AG04450 (cell line): Measurements from ENCODE around the gene C1orf105. TPM values are rescaled to one million over a fixed set of nuclear protein-coding genes. Genes with fewer than 3 reads are reported as not detected.

Experiments
- CTCF ChIA-PET: fragments of 300-600, 350-600 bp; formaldehyde crosslinking; extraction: SDS; loops from one replicate; lab custom pipeline; 2022; ENCODE audit warnings: antibody characterized with exemption, inconsistent platforms; lab: Charles Lee
- POLR2A ChIA-PET: fragments of 350-600 bp; formaldehyde crosslinking; extraction: SDS; loops from one replicate; lab custom pipeline; 2021; ENCODE audit warnings: antibody characterized with exemption, inconsistent platforms; lab: Yijun Ruan, JAX
- DNase-seq: peaks from one replicate; pipeline ENCODE4 v3.0.0-alpha.2; 2011; ENCODE audit warnings: low read depth, low spot score
- H3K27ac ChIP-seq: one replicate; pipeline ENCODE4 v1.5.1; 2012; ENCODE audit warnings: low read depth, low read length, control low read depth
- H3K27me3 ChIP-seq: one replicate; pipeline ENCODE4 v1.6.0; 2012; ENCODE audit warnings: low read length; ENCODE audit not compliant: control insufficient read depth, insufficient read depth
- H3K4me3 ChIP-seq: 2 replicates; pipeline ENCODE4 v1.5.1; 2011; ENCODE audit warnings: mild to moderate bottlenecking, low read depth, low read length, control low read depth
- H3K9me3 ChIP-seq: 2 replicates; pipeline ENCODE4 v1.5.1; 2012; ENCODE audit warnings: low read length; ENCODE audit not compliant: control insufficient read depth, insufficient read depth
- polyA plus RNA-seq: library from polyadenylated mRNA; depleted of rRNA; stranded (reverse); fragments of >200 nt; gene quantifications from 2 replicates; pipeline ENCODE4 v1.2.3, GENCODE V29; 2011
- TF ChIP-seq, protein P1 (sequence below): IDR thresholded peaks from 2 replicates; pipeline ENCODE4 v1.5.1; 2011; ENCODE audit warnings: low read depth, low read length, control low read depth, inconsistent platforms

The C1orf105 gene
- polyA plus RNA-seq, 1 experiment: not detected

GRCh38 chr1:172480431-172480830 lies 59.9 kb downstream of the C1orf105 start:
- ChIA-PET POLR2A (no interaction called here), CTCF (interaction anchor here (1.2 kb wide), 1 partner anchor 478 kb away, joined by 3 read pairs; no protein-coding TSS in a partner anchor)
- Histone ChIP-seq H3K9me3 (no peaks in the 10 kb centered on the region), H3K27ac (no peak overlapping the region), H3K27me3 (peaks cover 6% of the 10 kb centered on the region), H3K4me3 (no peak overlapping the region)
- TF ChIP-seq, protein P1, sequence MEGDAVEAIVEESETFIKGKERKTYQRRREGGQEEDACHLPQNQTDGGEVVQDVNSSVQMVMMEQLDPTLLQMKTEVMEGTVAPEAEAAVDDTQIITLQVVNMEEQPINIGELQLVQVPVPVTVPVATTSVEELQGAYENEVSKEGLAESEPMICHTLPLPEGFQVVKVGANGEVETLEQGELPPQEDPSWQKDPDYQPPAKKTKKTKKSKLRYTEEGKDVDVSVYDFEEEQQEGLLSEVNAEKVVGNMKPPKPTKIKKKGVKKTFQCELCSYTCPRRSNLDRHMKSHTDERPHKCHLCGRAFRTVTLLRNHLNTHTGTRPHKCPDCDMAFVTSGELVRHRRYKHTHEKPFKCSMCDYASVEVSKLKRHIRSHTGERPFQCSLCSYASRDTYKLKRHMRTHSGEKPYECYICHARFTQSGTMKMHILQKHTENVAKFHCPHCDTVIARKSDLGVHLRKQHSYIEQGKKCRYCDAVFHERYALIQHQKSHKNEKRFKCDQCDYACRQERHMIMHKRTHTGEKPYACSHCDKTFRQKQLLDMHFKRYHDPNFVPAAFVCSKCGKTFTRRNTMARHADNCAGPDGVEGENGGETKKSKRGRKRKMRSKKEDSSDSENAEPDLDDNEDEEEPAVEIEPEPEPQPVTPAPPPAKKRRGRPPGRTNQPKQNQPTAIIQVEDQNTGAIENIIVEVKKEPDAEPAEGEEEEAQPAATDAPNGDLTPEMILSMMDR: no peak
- no peak for DNase-seq

GRCh38 chr1:172482044-172482443 lies 61.6 kb downstream of the C1orf105 start:
- H3K9me3 ChIP-seq: no peaks in the 10 kb centered on the region
- TF ChIP-seq, protein P1: no peak
- POLR2A ChIA-PET: no interaction called here
- CTCF ChIA-PET: no interaction called here
- DNase-seq: no peak
- H3K27me3 ChIP-seq: peaks cover 11% of the 10 kb centered on the region
- H3K27ac ChIP-seq: no peak overlapping the region
- H3K4me3 ChIP-seq: no peak overlapping the region

DNA sequence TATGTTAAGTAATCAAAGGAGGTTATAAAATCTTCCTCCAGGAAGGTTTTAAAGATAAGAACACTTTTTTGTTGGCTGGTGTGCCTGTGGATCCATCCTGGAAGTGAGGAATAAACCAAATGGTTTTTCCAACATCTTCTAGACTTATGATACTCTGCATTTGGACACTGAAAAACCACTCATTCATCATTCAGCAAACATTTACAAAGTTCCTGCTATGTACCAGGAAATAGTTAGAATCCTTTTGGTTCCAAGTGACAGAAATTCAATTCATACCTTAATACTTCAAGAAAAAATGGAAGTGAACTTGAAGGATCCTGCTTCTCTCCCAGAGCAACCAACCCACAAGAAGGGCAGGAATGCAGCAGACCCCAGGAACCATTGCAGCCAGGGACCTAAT lies 63.0 kb downstream of the C1orf105 start:
- ChIA-PET POLR2A (no interaction called here), CTCF (no interaction called here)
- TF ChIP-seq, protein P1: no peak
- Histone ChIP-seq H3K27me3 (peaks cover 13% of the 10 kb centered on the region), H3K4me3 (no peak overlapping the region), H3K27ac (no peak overlapping the region), H3K9me3 (no peaks in the 10 kb centered on the region)
- no peak for DNase-seq

DNA sequence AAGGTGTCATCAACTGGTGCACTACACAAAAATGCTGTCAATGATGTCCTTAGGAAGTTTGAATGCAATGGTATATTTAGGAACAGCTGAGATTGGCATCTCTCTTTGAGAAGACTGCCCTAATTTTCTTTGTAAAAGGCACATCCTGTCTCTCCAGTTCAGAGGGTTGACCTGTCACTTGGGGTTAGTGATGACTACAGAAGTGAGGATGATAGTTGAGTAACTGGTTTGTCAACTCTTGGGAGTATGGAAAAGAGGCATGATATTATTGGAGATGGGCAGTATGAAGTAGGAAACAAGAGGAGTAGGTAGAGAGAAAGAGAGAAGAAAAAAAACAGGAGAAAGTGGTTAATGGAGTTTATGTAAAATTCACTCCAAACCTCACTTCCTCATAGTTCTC lies 63.8 kb downstream of the C1orf105 start:
- no peaks in the 10 kb centered on the region for H3K9me3 ChIP-seq
- no peak for DNase-seq
- POLR2A ChIA-PET: no interaction called here
- CTCF ChIA-PET: interaction anchor here (0.6 kb wide), 1 partner anchor 235 kb away, joined by 3 read pairs; no protein-coding TSS in a partner anchor
- H3K4me3 ChIP-seq: no peak overlapping the region
- TF ChIP-seq, protein P1: no peak
- H3K27ac ChIP-seq: no peak overlapping the region
- H3K27me3 ChIP-seq: peaks cover 17% of the 10 kb centered on the region

DNA sequence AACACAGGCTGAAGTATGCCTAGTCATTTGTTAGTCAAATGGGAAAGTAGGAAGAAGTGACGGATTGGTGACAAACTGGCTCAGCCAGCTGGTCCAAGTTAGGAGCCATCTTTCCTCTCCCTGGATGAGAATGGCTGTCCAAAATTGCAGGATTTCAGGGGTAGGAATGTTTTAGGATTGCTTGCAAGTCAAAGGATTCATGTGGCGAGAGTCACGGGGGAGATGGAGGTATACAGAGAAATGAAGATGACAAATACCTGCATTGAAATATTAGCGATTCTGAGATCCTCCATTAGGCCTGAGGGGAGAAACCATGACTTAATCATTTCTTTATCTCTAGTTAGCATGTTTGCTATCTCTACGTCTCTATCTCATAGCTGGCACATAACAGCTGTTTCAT lies 65.1 kb downstream of the C1orf105 start:
- Histone ChIP-seq H3K27me3 (peaks cover 29% of the 10 kb centered on the region), H3K4me3 (no peak overlapping the region), H3K27ac (no peak overlapping the region), H3K9me3 (no peaks in the 10 kb centered on the region)
- POLR2A ChIA-PET: no interaction called here
- TF ChIP-seq, protein P1: no peak
- CTCF ChIA-PET: no interaction called here
- no peak for DNase-seq
